HL-60/S4 treated with phorbol 12-myristate 13-acetate at 8.2 ng/mL for 4 days and 3 days (cell line): Measurements from ENCODE around the gene ABCC11.

ENCODE experiments used
- in situ Hi-C: fragments of 300-500 bp; cut with MboI; formaldehyde crosslinking; loops from 2 replicates; pipeline ENCODE4 v1.15.0; 2022; ENCODE audit warnings: low sequenced_read_pairs

The ABCC11 gene

GRCh38 chr16:48138543-48138942, 108.8 kb downstream of the ABCC11 start:
- in situ Hi-C loops, result no loop called here

GRCh38 chr16:48137822-48138221, 109.5 kb downstream of the ABCC11 start:
- in situ Hi-C loops, result no loop called here

DNA sequence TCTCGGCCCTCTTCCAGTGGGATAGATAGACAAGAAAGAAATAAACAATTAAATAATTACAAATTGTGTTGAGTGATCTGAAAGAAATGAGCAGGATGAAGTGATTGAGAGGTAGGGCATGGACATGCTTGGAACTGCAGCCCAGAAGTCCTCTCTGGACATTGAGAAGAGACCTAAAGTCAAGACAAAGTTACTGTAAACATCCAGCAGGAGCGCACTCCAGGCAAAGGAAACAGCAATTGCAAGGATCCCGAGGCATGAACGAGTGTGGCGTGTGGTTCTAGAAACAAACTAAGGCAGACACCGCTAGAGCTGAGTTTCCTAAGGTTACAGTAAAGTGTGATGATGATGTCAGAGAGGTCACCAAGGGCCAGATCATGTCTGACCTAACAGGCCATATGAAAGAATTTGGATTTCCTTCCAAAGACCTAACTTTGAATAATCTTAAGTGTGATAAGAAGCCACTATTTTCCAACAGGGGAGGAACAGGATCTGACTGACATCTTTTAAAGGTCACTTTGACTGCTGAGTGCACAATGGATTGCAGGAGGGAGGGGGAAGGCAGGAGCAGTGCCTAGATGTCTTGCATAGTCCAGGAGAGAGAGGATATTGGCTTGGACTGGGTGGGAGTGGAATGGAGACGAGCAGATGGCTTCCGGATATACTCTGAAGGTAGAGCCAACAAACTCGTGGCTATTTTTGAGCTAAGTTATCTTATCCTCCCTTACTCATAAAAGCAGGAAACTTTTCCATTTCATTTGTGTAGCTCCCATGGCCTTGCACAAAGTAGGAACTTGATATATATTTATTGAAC, 110.6 kb downstream of the ABCC11 start:
- in situ Hi-C loops, result no loop called here

- in situ Hi-C loops, result no loop called here
Observed at GRCh38 chr16:48133455-48134211, 113.7 kb downstream of the ABCC11 start.

- in situ Hi-C loops, result no loop called here
Observed at GRCh38 chr16:48132696-48133095, 114.6 kb downstream of the ABCC11 start.

GRCh38 chr16:48131201-48131935, 116.0 kb downstream of the ABCC11 start:
- in situ Hi-C loops, result no loop called here

GRCh38 chr16:48129926-48130325, 117.4 kb downstream of the ABCC11 start:
- in situ Hi-C loops, result no loop called here

DNA sequence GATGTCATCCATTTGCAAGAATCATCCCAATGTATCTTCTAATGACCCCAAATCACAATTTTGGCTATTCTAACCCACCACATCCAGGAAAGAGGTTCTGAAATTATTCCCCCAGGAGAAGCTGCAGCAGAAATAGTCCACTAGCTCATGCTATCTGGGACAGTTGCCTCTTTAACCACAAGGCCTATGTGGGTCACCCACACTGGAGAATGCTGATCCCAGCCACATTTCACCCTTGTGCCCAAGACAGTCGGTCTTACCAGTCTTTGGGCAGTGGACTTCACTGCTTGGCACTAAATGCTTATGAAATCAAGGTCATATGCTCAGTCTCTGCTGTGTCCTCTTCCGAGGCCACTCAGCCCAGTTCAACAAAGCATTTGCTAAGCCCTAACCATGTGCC, 118.6 kb downstream of the ABCC11 start:
- in situ Hi-C loops, result no loop called here

DNA sequence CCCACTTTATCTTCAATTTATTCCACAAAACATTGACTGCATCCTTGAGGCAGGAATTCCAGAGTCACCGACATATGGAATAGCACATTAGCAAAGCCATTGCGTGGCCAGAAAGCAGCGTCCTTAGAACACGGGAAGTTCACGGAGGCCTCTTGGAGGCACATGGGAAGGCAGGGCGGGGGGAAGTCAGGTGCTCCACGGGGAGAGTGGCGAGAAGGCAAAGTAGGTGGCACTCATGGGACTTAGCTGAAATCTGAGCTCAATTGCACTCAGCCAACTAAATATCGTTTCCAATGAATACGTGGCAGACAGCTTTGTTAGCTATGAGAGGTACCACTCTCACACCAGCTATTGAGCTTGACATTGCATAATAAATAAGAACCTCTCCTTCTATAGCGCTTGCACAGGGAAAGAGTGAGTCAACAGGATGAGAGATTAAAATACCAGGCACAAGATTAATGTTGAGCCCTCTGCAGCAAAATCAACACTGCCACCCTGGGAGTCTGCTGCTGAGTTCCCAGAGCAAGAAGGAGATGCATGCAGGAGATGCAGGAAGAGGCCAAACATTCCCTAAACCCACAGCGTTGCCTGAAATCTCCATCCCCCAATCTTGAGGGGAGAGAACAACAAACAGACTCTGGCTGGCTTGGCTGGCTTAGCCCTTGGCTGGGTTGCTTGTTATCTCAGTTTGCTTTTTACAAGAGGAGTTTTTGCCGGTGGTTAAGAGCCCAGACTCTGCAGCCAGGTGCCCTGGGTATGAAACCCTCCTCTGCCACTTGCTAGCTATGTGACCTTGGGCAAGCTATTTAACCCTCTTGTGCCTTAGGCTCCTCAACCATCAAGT, 120.3 kb downstream of the ABCC11 start:
- in situ Hi-C loops, result no loop called here

- in situ Hi-C loops, result no loop called here
Observed at GRCh38 chr16:48125888-48126287, 121.5 kb downstream of the ABCC11 start.

DNA sequence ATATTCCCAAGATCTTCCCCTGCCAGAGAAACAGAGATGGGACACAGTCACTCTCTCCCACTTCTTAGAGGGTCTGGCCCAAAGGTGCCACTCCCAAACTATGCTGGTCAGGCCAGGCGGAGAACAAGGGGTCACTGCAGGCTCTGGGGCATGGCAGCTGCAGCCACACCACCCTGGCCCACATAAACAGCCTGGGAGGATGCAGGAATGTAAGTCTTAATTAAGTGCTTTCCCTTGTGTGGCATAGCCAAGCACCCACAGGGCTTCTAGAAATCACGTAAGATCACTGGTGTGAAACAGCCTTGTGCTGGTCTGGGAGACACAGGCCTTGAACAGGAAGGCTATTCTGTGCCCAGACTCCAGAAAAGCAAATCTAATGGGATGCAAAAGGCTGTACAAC, 123.1 kb downstream of the ABCC11 start:
- in situ Hi-C loops, result no loop called here

DNA sequence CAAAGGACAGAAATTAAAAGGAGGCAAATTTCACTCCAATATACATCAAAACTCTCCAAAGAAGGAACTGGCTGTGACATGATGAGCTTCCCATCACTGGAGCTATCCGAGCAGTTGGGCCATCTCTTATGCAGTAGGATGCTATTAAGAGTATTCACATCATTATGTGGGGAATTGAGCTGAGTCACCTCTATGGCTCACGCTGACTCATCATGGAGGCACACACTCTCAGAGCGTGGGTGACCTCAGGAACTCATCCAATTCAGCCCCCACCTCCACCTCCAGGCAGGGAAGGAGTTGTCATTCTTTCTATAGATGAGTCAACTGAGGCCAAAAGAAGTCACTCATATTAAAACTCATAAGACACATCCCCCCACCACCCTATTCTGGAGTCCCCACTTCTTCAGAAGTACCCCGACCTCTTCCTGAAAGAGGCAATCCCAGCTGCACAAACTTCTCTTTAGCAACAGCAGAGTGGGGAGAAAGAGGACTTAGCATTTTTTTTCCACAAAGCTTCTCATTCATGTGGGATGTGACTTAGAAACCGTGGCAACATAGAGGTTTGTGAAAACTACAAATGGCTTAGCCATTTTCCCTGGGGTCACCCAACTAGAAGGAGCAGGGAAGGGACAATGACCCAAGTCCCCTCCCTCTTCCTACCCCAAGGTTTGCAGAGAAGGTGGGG, 124.1 kb downstream of the ABCC11 start:
- in situ Hi-C loops, result no loop called here

DNA sequence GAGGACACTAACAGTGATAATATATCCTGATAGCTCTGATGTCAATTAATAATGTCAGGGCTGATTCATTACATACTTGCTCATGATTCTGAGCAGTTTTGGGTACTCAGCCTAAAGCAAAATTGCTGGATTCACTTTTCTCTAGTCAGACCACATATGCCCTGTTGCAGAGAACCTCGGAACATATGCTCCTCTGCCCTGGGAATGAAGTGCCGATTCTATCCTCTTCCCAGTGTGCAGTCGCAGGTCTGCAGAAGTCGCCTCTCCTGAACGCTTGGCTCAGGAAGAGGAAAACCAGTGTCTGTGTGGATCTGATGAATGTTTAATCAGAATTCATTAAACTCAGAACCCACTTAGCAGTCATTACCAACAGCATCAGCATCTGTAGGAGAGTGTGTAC, 126.1 kb downstream of the ABCC11 start:
- in situ Hi-C loops, result no loop called here

GRCh38 chr16:48118841-48119240, 128.5 kb downstream of the ABCC11 start:
- in situ Hi-C loops, result no loop called here

GRCh38 chr16:48117217-48118105, 129.9 kb downstream of the ABCC11 start:
- in situ Hi-C loops, result no loop called here
